ENCODE results near the gene ANGEL1. TPM values are rescaled to one million over a fixed set of nuclear protein-coding genes. Genes with fewer than 3 reads are reported as not detected.

The ANGEL1 gene
- total RNA-seq, 6 experiments from 2014 or later = 9.3 to 17.8 (median 14.4) TPM

- 12% methylated on average over 3 of the region's 3 CpGs for WGBS (ENCODE audit: insufficient coverage, low coverage, low lambda C conversion rate, missing lambda C conversion rate)
- DNase-seq = no peak
- Histone ChIP-seq H3K27me3 (no peaks in the 10 kb centered on the region), H3K9me3 (no peaks in the 10 kb centered on the region), H3K27ac (peak overlapping the region; percentile 94 to 96 (median 94)), H3K4me3 (peak overlapping the region in 2 of 3 donors; percentile 63 to 73), H3K4me1 (peaks cover 0 to 11% (median 4%) of the 10 kb centered on the region in 4 donors), H3K36me3 (peaks cover 0 to 16% (median 8%) of the 10 kb centered on the region in 4 donors)
- intact Hi-C loops (cut with DNase I) = no loop called here
- no peak for ATAC-seq
- no peak for TF ChIP-seq CTCF (IDR thresholded peaks at IDR 0.05)
- TF ChIP-seq POLR2A (IDR thresholded peaks at IDR 0.05) = no peak
Measured at GRCh38 chr14:76810525-76810924, 2.2 kb downstream of the ANGEL1 start.

GRCh38 chr14:76808990-76809389, 3.7 kb downstream of the ANGEL1 start:
- peaks cover 0 to 26% (median 14%) of the 10 kb centered on the region in 4 donors for H3K36me3 ChIP-seq
- peaks cover 0 to 11% (median 4%) of the 10 kb centered on the region in 4 donors for H3K4me1 ChIP-seq
- H3K4me3 ChIP-seq = no peak overlapping the region
- no peaks in the 10 kb centered on the region for H3K9me3 ChIP-seq
- no peaks in the 10 kb centered on the region for H3K27me3 ChIP-seq
- H3K27ac ChIP-seq = no peak overlapping the region
- no CpG with 5 or more reads among the region's 4 CpGs for WGBS (ENCODE audit: insufficient coverage, low coverage, low lambda C conversion rate, missing lambda C conversion rate)
- DNase-seq = no peak
- TF ChIP-seq POLR2A (IDR thresholded peaks at IDR 0.05) = no peak
- no peak for TF ChIP-seq CTCF (IDR thresholded peaks at IDR 0.05)
- ATAC-seq = no peak
- intact Hi-C loops (cut with DNase I) = no loop called here

GRCh38 chr14:76808011-76808410, 4.7 kb downstream of the ANGEL1 start:
- WGBS (ENCODE audit: insufficient coverage, low coverage, low lambda C conversion rate, missing lambda C conversion rate) = no CpG with 5 or more reads among the region's 1 CpG

GRCh38 chr14:76806446-76806845, 6.2 kb downstream of the ANGEL1 start:
- H3K36me3 ChIP-seq = peaks cover 3 to 45% (median 29%) of the 10 kb centered on the region in 4 donors
- intact Hi-C loops (cut with DNase I) = no loop called here

More at GRCh38 chr14:76808011-76808410, 4.7 kb downstream of the ANGEL1 start:
- Histone ChIP-seq H3K27me3 (no peaks in the 10 kb centered on the region), H3K36me3 (peaks cover 3 to 35% (median 22%) of the 10 kb centered on the region in 4 donors), H3K27ac (no peak overlapping the region), H3K4me3 (no peak overlapping the region), H3K9me3 (no peaks in the 10 kb centered on the region), H3K4me1 (peaks cover 0 to 11% (median 3%) of the 10 kb centered on the region in 4 donors)
- no peak for DNase-seq
- intact Hi-C loops (cut with DNase I) = no loop called here
- TF ChIP-seq CTCF (IDR thresholded peaks at IDR 0.05) (no peak), POLR2A (IDR thresholded peaks at IDR 0.05) (no peak)
- ATAC-seq = no peak

More at GRCh38 chr14:76806446-76806845, 6.2 kb downstream of the ANGEL1 start:
- no CpG with 5 or more reads among the region's 12 CpGs for WGBS (ENCODE audit: insufficient coverage, low coverage, low lambda C conversion rate, missing lambda C conversion rate)
- H3K4me3 ChIP-seq = no peak overlapping the region
- no peak for DNase-seq
- H3K27me3 ChIP-seq = no peaks in the 10 kb centered on the region
- ATAC-seq = no peak
- H3K27ac ChIP-seq = no peak overlapping the region
- no peaks in the 10 kb centered on the region for H3K9me3 ChIP-seq
- no peak for TF ChIP-seq CTCF (IDR thresholded peaks at IDR 0.05)
- no peak for TF ChIP-seq POLR2A (IDR thresholded peaks at IDR 0.05)
- H3K4me1 ChIP-seq = peaks cover 0 to 11% (median under 1%) of the 10 kb centered on the region in 4 donors
